SK-N-SH (cell line): ENCODE measurements around the gene BEND5. TPM values are rescaled to one million over a fixed set of nuclear protein-coding genes. Genes with fewer than 3 reads are reported as not detected.

Experiments used
- CTCF ChIA-PET: fragments of 300-600, 350-600 bp; formaldehyde crosslinking; extraction: SDS; loops from one replicate; lab custom pipeline; 2021; lab: Yijun Ruan, JAX
- POLR2A ChIA-PET: fragments of 350-600 bp; sonication (Branson Sonifier 250); formaldehyde crosslinking; extraction: SDS; loops from one replicate; lab custom pipeline; 2020; ENCODE audit warnings: antibody characterized with exemption, inconsistent platforms; lab: Yijun Ruan, JAX
- DNase-seq: peaks from one replicate; pipeline ENCODE4 v3.0.0; 2012
- H2AFZ ChIP-seq: fragments of 200-600 bp; sonication (generic); 2 replicates; pipeline ENCODE4 v1.8.1; 2016; ENCODE audit warnings: antibody characterized with exemption, mild to moderate bottlenecking, low read depth
- H3F3A ChIP-seq: fragments of 200-600 bp; sonication (generic); replicated peaks from 2 replicates; pipeline ENCODE3; 2016; ENCODE audit warnings: antibody characterized with exemption, mild to moderate bottlenecking; ENCODE audit not compliant: insufficient read depth
- H3K27ac ChIP-seq, 2 experiments: fragments of 200-500 bp in 1 of 2; fragments of 200-600 bp in 1 of 2; sonication (Bioruptor generic) in 1 of 2; sonication (generic), shearing (Covaris generic) in 1 of 2; 2 replicates each; pipeline versions ENCODE4 v1.5.1 to v1.6.1; 2014 to 2016; ENCODE audit warnings: low read depth in 2 of 2, inconsistent platforms in 1 of 2, low read length in 1 of 2, mild to moderate bottlenecking in 1 of 2, mixed read lengths in 1 of 2
- H3K27me3 ChIP-seq: fragments of 200-600 bp; sonication (generic), shearing (Covaris generic); 2 replicates; pipeline ENCODE4 v1.6.1; 2016; ENCODE audit warnings: mixed run types; ENCODE audit not compliant: insufficient read depth
- H3K36me3 ChIP-seq, 2 experiments: fragments of 200-500 bp in 1 of 2; fragments of 200-600 bp in 1 of 2; sonication (Bioruptor generic) in 1 of 2; sonication (generic) in 1 of 2; replicated peaks in 1 of 2; 2 replicates each; pipeline versions ENCODE3 to v1.5.1; 2014 to 2016; ENCODE audit warnings: low read length in 1 of 2, mild to moderate bottlenecking in 1 of 2; ENCODE audit not compliant: insufficient read depth in 2 of 2, control insufficient read depth in 1 of 2
- H3K4me1 ChIP-seq, 2 experiments: fragments of 200-500 bp in 1 of 2; fragments of 200-600 bp in 1 of 2; sonication (Bioruptor generic) in 1 of 2; sonication (generic), shearing (Covaris generic) in 1 of 2; 2 replicates each; pipeline versions ENCODE4 v1.5.1 to v1.6.1; 2014 to 2016; ENCODE audit warnings: low read depth in 1 of 2, low read length in 1 of 2, mixed run types in 1 of 2; ENCODE audit not compliant: insufficient read depth in 2 of 2, control insufficient read depth in 1 of 2
- H3K4me2 ChIP-seq: fragments of 200-600 bp; sonication (generic), shearing (Covaris generic); 2 replicates; pipeline ENCODE4 v1.6.1; 2017; ENCODE audit warnings: mixed run types
- H3K4me3 ChIP-seq, 2 experiments: fragments of 200-500 bp in 1 of 2; fragments of 200-600 bp in 1 of 2; sonication (Bioruptor generic) in 1 of 2; sonication (generic), shearing (Covaris generic) in 1 of 2; 2 replicates each; pipeline versions ENCODE4 v1.5.1 to v1.8.1; 2014 to 2016; ENCODE audit warnings: low read depth in 2 of 2, inconsistent platforms in 1 of 2, low read length in 1 of 2, mild to moderate bottlenecking in 1 of 2, mixed read lengths in 1 of 2, moderate library complexity in 1 of 2
- H3K79me2 ChIP-seq: fragments of 200-600 bp; sonication (generic); 2 replicates; pipeline ENCODE4 v1.8.1; 2017; ENCODE audit warnings: mild to moderate bottlenecking; ENCODE audit not compliant: insufficient read depth
- H3K9ac ChIP-seq: fragments of 200-600 bp; sonication (generic); 2 replicates; pipeline ENCODE4 v1.6.1; 2017; ENCODE audit warnings: mixed run types
- H3K9me2 ChIP-seq: fragments of 200-600 bp; sonication (generic); 2 replicates; pipeline ENCODE4 v1.6.1; 2017; ENCODE audit warnings: mixed run types
- H3K9me3 ChIP-seq: fragments of 200-600 bp; sonication (generic); 2 replicates; pipeline ENCODE4 v1.6.1; 2017; ENCODE audit warnings: mixed run types, mild to moderate bottlenecking, moderate library complexity
- H4K20me1 ChIP-seq: fragments of 200-600 bp; sonication (generic); 2 replicates; pipeline ENCODE4 v1.6.1; 2017; ENCODE audit warnings: mild to moderate bottlenecking, mixed run types; ENCODE audit not compliant: insufficient read depth
- ELF1 ChIP-seq: IDR thresholded peaks from 2 replicates; pipeline ENCODE4 v1.4.0; 2012
- EZH2phosphoT487 ChIP-seq: fragments of 200-600 bp; sonication (generic); IDR thresholded peaks from 2 replicates; pipeline ENCODE4 v1.6.1; 2017; ENCODE audit warnings: low read depth, mixed run types, mild to moderate bottlenecking, antibody characterized with exemption, moderate library complexity, borderline replicate concordance
- FOSL2 ChIP-seq: IDR thresholded peaks from 2 replicates; pipeline ENCODE4 v1.4.0; 2012; ENCODE audit warnings: low read depth, mild to moderate bottlenecking, moderate library complexity, borderline replicate concordance
- FOXJ3 ChIP-seq: sonication (generic); formaldehyde crosslinking; IDR thresholded peaks from 2 replicates; pipeline ENCODE4 v1.5.1; 2020; ENCODE audit warnings: mild to moderate bottlenecking, missing genetic modification reagents
- FOXM1 ChIP-seq: IDR thresholded peaks from 2 replicates; pipeline ENCODE4 v1.4.0; 2012; ENCODE audit warnings: low read depth, mild to moderate bottlenecking
- GABPA ChIP-seq: IDR thresholded peaks from 2 replicates; pipeline ENCODE4 v1.4.0; 2012; ENCODE audit warnings: low read depth, mild to moderate bottlenecking
- JUND ChIP-seq: IDR thresholded peaks from 2 replicates; pipeline ENCODE4 v1.4.0; 2012
- MXI1 ChIP-seq: IDR thresholded peaks from 2 replicates; pipeline ENCODE4 v1.6.1; 2012; ENCODE audit warnings: mild to moderate bottlenecking, low read depth, low read length, improper control_type of control experiment
- NFIC ChIP-seq: IDR thresholded peaks from 2 replicates; pipeline ENCODE4 v1.4.0; 2012; ENCODE audit warnings: borderline replicate concordance
- POLR2AphosphoS5 ChIP-seq: IDR thresholded peaks from 2 replicates; pipeline ENCODE4 v1.6.1; 2012; ENCODE audit warnings: low read depth, low read length
- RAD21 ChIP-seq: IDR thresholded peaks from 2 replicates; pipeline ENCODE4 v1.6.1; 2012; ENCODE audit warnings: mild to moderate bottlenecking, low read length
- RCOR1 ChIP-seq: fragments of 150-350 bp; IDR thresholded peaks from 2 replicates; pipeline ENCODE4 v1.6.1; 2017; ENCODE audit warnings: antibody characterized with exemption, low read length
- TCF12 ChIP-seq: IDR thresholded peaks from 2 replicates; pipeline ENCODE4 v1.4.0; 2012
- TEAD4 ChIP-seq: IDR thresholded peaks from 2 replicates; pipeline ENCODE4 v1.4.0; 2012; ENCODE audit warnings: mild to moderate bottlenecking, borderline replicate concordance; ENCODE audit not compliant: insufficient read depth
- YY1 ChIP-seq: IDR thresholded peaks from 2 replicates; pipeline ENCODE4 v1.4.0; 2012; ENCODE audit warnings: low read depth, mild to moderate bottlenecking
- WGBS: methylation state at CpG from one replicate; pipeline ENCODE4 v1.1.6; 2017; ENCODE audit warnings: low lambda C conversion rate; 5-methylcytosine and 5-hydroxymethylcytosine counted together
- polyA plus RNA-seq, 3 experiments: library from polyadenylated mRNA; depleted of rRNA; stranded (reverse); fragments of >200 nt; gene quantifications; 2 replicates each; pipeline ENCODE4 v1.2.3, GENCODE V29; 2012
- TF ChIP-seq, protein P1 (sequence below): IDR thresholded peaks from 2 replicates; pipeline ENCODE4 v1.4.0; 2012; ENCODE audit warnings: low read depth
- TF ChIP-seq, protein P2 (sequence below): fragments of 200-600 bp; sonication (generic); IDR thresholded peaks from 2 replicates; pipeline ENCODE4 v1.6.1; 2017; ENCODE audit warnings: antibody characterized with exemption, mild to moderate bottlenecking, moderate library complexity
- TF ChIP-seq, protein P3 (sequence below): fragments of 150-350 bp; IDR thresholded peaks from 2 replicates; pipeline ENCODE4 v1.6.1; 2017; ENCODE audit warnings: antibody characterized with exemption, low read length, low read depth, borderline replicate concordance
- TF ChIP-seq, protein P4 (sequence below): fragments of 150-350 bp; IDR thresholded peaks from 2 replicates; pipeline ENCODE4 v1.6.1; 2016; ENCODE audit warnings: mild to moderate bottlenecking, low read depth, low read length
- TF ChIP-seq, protein P5 (sequence below): IDR thresholded peaks from 2 replicates; pipeline ENCODE4 v1.4.0; 2012; ENCODE audit warnings: low read depth, borderline replicate concordance

Gene BEND5
- polyA plus RNA-seq, 1 of the 3 experiments (the other 2 are of a cell fraction): 5.6 TPM

DNA sequence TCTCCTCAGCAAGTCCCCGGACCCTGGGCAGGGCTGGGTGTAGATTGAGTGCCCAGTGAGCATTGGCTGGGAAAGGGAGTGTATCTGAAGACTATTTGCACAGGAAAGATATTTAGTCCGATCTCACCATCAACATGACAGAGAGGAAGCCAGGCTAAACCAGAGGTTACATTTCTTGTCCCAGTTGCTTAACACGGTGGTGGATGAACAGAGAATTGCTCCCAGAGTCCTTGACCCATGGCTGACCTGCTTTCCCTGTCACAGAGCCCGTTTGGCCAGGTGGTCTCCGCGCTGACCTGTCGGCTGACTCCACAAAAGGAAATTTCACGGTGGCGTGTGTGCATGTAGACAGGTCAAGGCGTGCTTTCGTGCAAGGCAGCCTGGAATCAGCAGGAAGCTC is 83.5 kb downstream of the BEND5 start:
- Histone ChIP-seq H3K4me3 (no peak overlapping the region), H3K9me2 (no peaks in the 10 kb centered on the region), H3K27me3 (peaks cover 6% of the 10 kb centered on the region; the same call in 1 of the 2 replicates), H3K36me3 (no peaks in the 10 kb centered on the region), H2AFZ (no peak overlapping the region)
- ChIA-PET POLR2A (no interaction called here), CTCF (interaction anchor here (0.8 to 10.1 kb wide), 3 partner anchors 10 to 120 kb away, joined by 3 to 86 read pairs (median 12); no protein-coding TSS in a partner anchor)
- TF ChIP-seq ELF1 (no peak), YY1 (no peak), FOXM1 (no peak), POLR2AphosphoS5 (no peak), FOSL2 (no peak), RAD21 (no peak), EZH2phosphoT487 (no peak), JUND (no peak), FOXJ3 (CRISPR knock-in tag) (no peak), GABPA (no peak), NFIC (no peak), TCF12 (no peak), RCOR1 (no peak)
- TF ChIP-seq, protein P1, sequence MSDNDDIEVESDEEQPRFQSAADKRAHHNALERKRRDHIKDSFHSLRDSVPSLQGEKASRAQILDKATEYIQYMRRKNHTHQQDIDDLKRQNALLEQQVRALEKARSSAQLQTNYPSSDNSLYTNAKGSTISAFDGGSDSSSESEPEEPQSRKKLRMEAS: no peak
- TF ChIP-seq, protein P2, sequence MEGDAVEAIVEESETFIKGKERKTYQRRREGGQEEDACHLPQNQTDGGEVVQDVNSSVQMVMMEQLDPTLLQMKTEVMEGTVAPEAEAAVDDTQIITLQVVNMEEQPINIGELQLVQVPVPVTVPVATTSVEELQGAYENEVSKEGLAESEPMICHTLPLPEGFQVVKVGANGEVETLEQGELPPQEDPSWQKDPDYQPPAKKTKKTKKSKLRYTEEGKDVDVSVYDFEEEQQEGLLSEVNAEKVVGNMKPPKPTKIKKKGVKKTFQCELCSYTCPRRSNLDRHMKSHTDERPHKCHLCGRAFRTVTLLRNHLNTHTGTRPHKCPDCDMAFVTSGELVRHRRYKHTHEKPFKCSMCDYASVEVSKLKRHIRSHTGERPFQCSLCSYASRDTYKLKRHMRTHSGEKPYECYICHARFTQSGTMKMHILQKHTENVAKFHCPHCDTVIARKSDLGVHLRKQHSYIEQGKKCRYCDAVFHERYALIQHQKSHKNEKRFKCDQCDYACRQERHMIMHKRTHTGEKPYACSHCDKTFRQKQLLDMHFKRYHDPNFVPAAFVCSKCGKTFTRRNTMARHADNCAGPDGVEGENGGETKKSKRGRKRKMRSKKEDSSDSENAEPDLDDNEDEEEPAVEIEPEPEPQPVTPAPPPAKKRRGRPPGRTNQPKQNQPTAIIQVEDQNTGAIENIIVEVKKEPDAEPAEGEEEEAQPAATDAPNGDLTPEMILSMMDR: no peak
- TF ChIP-seq, protein P3, sequence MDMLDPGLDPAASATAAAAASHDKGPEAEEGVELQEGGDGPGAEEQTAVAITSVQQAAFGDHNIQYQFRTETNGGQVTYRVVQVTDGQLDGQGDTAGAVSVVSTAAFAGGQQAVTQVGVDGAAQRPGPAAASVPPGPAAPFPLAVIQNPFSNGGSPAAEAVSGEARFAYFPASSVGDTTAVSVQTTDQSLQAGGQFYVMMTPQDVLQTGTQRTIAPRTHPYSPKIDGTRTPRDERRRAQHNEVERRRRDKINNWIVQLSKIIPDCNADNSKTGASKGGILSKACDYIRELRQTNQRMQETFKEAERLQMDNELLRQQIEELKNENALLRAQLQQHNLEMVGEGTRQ: no peak
- TF ChIP-seq, all 33 proteins: peak for 0
- Histone ChIP-seq H4K20me1 (no peaks in the 10 kb centered on the region), H3K4me2 (no peak overlapping the region), H3F3A (no peaks in the 10 kb centered on the region), H3K79me2 (no peaks in the 10 kb centered on the region), H3K9ac (no peak overlapping the region), H3K4me1 (no peaks in the 10 kb centered on the region; a peak in 1 of 4 replicates), H3K27ac (no peak overlapping the region), H3K9me3 (no peaks in the 10 kb centered on the region)
- WGBS: 77% methylated on average over 11 of the region's 11 CpGs
- no peak for DNase-seq

DNA sequence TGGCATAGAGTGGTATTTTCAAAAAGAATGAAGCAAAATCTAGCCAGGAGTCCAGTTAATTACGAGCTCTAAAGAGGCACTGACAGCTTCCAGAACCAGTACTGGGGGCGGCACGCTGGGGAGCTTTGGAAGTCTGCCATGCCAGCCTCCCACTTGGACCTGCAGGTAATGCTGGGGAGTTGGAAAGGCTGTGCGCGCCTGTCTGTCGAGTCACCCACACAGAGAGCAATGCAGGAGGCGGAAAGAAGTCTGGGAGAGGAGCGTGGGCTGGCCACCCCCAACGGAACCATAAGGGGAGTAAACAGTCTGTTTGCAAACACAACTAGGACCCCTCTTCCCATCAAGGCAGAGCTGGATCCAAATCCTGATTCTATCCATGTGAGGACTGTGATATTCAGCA is 84.5 kb downstream of the BEND5 start:
- Histone ChIP-seq H3K9ac (no peak overlapping the region), H4K20me1 (no peaks in the 10 kb centered on the region), H3K79me2 (no peaks in the 10 kb centered on the region), H3F3A (no peaks in the 10 kb centered on the region), H3K36me3 (no peaks in the 10 kb centered on the region), H3K4me3 (no peak overlapping the region), H3K9me2 (no peaks in the 10 kb centered on the region), H2AFZ (no peak overlapping the region), H3K4me1 (peaks cover 0 to 2% of the 10 kb centered on the region in 2 experiments; a peak in 1 of 4 replicates), H3K4me2 (no peak overlapping the region), H3K27me3 (peaks cover 6% of the 10 kb centered on the region; the same call in 1 of the 2 replicates), H3K9me3 (no peaks in the 10 kb centered on the region), H3K27ac (no peak overlapping the region)
- no peak for DNase-seq
- ChIA-PET CTCF (interaction anchor here (0.6 to 10.1 kb wide), 3 partner anchors 15 to 119 kb away, joined by 3 to 86 read pairs (median 12); no protein-coding TSS in a partner anchor), POLR2A (no interaction called here)
- WGBS: 55% methylated on average over 6 of the region's 9 CpGs
- TF ChIP-seq, protein P2: no peak
- TF ChIP-seq MXI1 (no peak), TEAD4 (no peak), RCOR1 (no peak), NFIC (no peak)
- TF ChIP-seq, protein P4, sequence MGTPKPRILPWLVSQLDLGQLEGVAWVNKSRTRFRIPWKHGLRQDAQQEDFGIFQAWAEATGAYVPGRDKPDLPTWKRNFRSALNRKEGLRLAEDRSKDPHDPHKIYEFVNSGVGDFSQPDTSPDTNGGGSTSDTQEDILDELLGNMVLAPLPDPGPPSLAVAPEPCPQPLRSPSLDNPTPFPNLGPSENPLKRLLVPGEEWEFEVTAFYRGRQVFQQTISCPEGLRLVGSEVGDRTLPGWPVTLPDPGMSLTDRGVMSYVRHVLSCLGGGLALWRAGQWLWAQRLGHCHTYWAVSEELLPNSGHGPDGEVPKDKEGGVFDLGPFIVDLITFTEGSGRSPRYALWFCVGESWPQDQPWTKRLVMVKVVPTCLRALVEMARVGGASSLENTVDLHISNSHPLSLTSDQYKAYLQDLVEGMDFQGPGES: no peak
- TF ChIP-seq, protein P5, sequence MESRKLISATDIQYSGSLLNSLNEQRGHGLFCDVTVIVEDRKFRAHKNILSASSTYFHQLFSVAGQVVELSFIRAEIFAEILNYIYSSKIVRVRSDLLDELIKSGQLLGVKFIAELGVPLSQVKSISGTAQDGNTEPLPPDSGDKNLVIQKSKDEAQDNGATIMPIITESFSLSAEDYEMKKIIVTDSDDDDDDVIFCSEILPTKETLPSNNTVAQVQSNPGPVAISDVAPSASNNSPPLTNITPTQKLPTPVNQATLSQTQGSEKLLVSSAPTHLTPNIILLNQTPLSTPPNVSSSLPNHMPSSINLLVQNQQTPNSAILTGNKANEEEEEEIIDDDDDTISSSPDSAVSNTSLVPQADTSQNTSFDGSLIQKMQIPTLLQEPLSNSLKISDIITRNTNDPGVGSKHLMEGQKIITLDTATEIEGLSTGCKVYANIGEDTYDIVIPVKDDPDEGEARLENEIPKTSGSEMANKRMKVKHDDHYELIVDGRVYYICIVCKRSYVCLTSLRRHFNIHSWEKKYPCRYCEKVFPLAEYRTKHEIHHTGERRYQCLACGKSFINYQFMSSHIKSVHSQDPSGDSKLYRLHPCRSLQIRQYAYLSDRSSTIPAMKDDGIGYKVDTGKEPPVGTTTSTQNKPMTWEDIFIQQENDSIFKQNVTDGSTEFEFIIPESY: no peak
- TF ChIP-seq, all 33 proteins: peak for 0
